ENCODE results near the gene DLD. TPM values are rescaled to one million over a fixed set of nuclear protein-coding genes. Genes with fewer than 3 reads are reported as not detected.

The DLD gene
- total RNA-seq, 1 donor from 2014 or later, result 51.2 TPM

DNA sequence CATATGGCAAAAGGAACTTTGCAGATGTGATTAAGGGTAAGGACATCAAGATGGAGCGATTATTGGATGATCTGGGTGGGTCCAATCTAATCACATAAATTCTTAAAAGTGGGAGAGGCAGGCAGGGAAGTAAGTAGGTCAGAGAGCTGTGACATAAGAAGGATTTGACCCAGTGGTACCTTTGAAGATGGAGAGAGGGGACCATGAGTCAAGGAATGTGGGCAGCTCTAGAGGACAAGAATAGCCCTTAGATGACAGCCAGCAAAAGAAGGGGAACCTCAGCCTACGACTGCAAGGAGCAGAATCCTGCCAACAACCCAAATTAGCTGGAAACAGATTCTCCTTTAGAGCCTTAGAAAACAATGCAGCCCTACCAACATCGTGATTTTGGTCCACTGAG is 77.5 kb downstream of the DLD start:
- no peak for DNase-seq (ENCODE audit: low read depth in 2 of 2)

DNA sequence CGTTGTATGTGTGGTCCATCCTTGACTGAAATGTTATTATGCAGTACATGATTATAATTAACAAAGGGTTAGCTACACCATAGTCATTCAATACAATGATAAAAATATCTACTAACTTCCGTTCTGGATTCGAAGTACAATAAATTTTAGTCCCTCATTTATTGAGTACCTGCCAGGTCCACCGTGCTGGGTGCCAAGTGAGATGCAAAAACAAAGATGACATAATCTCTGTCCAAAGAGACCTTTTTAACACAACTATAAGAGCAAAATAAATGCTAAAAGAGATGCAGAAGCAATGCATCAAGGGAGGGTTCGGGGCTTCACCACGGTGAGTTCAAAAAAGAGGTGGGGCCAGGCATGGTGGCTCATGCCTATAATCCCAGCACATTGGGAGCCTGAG is 78.9 kb downstream of the DLD start:
- DNase-seq (ENCODE audit: low read depth in 2 of 2), result peak; percentile 77

Other genes with a start within 250 kb of the DLD start
- 10.4 and 18.2 TPM in 2 replicates for gene SLC26A4, start 230.4 kb upstream of the DLD start, total RNA-seq
- gene CBLL1, start 147.0 kb upstream of the DLD start, total RNA-seq, result 11.0 and 16.7 TPM in 2 replicates
- not detected in 2 replicates for gene SLC26A3, start 88.0 kb upstream of the DLD start, total RNA-seq
- 425 and 463 TPM in 2 replicates for gene LAMB1, start 112.0 kb downstream of the DLD start, total RNA-seq
- 0.13 TPM in 2 replicates for gene LAMB4, start 239.2 kb downstream of the DLD start, total RNA-seq

Measured in dermis microvascular lymphatic vessel endothelial cell (primary cell).